ENCODE data around the gene PCDHA11.

- TF ChIP-seq, protein P1, sequence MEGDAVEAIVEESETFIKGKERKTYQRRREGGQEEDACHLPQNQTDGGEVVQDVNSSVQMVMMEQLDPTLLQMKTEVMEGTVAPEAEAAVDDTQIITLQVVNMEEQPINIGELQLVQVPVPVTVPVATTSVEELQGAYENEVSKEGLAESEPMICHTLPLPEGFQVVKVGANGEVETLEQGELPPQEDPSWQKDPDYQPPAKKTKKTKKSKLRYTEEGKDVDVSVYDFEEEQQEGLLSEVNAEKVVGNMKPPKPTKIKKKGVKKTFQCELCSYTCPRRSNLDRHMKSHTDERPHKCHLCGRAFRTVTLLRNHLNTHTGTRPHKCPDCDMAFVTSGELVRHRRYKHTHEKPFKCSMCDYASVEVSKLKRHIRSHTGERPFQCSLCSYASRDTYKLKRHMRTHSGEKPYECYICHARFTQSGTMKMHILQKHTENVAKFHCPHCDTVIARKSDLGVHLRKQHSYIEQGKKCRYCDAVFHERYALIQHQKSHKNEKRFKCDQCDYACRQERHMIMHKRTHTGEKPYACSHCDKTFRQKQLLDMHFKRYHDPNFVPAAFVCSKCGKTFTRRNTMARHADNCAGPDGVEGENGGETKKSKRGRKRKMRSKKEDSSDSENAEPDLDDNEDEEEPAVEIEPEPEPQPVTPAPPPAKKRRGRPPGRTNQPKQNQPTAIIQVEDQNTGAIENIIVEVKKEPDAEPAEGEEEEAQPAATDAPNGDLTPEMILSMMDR (IDR thresholded peaks at IDR 0.05; ENCODE audit: insufficient read depth, low read depth, low read length): peak; percentile 31
- TF ChIP-seq EZH2 (IDR thresholded peaks at IDR 0.05; ENCODE audit: insufficient read depth, low read length): no peak
Measured at GRCh38 chr5:140821375-140822280, 47.1 kb upstream of the PCDHA11 start, which contains the start of gene PCDHA5.
